ENCODE data around the gene WDR72.

GRCh38 chr15:53527996-53528395 lies 231.5 kb downstream of the WDR72 start:
- TF ChIP-seq CTCF (IDR thresholded peaks at IDR 0.05) (no peak), POLR2A (IDR thresholded peaks at IDR 0.05) (no peak)

Measured in heart left ventricle (tissue), 13 donors.